Esophagus muscularis mucosa (tissue), 4 donors: ENCODE results near the gene CHI3L2.

Source experiments
- CTCF ChIP-seq, 3 experiments: fragments of 200-600 bp in 2 of 3; fragments of 450-650 bp in 1 of 3; sonication (generic) in 2 of 3; IDR thresholded peaks; one replicate each; pipeline ENCODE4 v1.5.1; 2017 to 2019; ENCODE audit warnings: antibody characterized with exemption in 3 of 3, mild to moderate bottlenecking in 2 of 3, moderate library complexity in 1 of 3
- EP300 ChIP-seq: sonication (generic); formaldehyde crosslinking; IDR thresholded peaks from one replicate; pipeline ENCODE4 v1.6.1; 2017; ENCODE audit warnings: antibody characterized with exemption
- POLR2A ChIP-seq: fragments of 450-650 bp; IDR thresholded peaks from one replicate; pipeline ENCODE4 v1.6.1; 2017; ENCODE audit warnings: antibody characterized with exemption, moderate library complexity, mild to moderate bottlenecking, low read depth

DNA sequence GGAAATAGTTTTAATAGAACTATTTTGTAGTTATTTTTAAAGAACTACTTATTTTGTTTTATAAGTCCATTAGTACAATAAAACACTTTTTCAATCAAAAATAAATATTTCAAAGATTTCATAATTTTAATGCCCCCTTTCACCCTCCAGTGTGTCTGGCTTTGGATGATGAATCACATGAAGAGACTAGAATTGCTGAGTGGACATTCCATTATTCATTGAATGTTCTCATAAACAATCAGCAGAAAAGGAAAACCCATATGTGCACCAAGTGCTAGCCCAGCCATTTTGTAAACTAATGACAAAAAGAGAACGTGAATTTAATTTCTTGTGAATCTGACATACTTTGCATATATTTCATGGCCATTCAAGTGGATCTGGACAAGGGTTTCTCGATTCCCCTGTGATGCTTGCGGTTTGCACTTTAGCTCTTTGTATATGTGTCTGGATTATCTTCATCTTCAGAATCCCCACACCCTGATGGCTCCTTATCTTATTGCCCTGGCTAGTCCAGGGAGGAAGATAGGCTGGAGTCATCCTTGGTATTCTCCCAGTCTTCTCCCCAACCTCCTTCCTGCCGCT is 42.4 kb downstream of the CHI3L2 start:
- no peak for TF ChIP-seq POLR2A
- no peak for TF ChIP-seq CTCF (IDR thresholded peaks at IDR 0.05)
- no peak for TF ChIP-seq EP300
